Activated T-helper 1 cell treated with Interleukin-2 at 50 U/mL for 16 hours (primary cell): ENCODE results near the gene CDK8.

Experiments used
- DNase-seq: peaks from one replicate; pipeline ENCODE4 v3.0.0-alpha.2; 2020; ENCODE audit warnings: low read depth

Gene CDK8

DNA sequence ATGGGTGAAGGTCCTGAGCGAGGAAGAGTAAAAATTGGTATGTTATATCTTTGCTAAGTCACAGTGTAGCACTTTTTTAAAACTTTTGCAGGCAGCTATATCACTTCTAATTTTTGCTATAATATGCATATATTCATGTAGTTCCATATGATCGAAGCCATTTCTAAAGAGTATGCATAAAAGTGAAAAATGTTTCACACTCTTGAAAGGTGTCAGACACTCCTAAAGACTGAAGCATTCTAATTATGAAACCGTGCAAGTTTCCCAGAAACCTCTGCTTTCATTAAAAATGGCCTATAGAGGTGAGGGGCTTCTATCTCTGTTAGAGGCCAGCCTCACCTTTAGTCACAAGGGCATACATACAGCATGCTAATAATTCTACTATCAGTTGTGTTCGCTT, 128.9 kb downstream of the CDK8 start:
- no peak for DNase-seq

DNA sequence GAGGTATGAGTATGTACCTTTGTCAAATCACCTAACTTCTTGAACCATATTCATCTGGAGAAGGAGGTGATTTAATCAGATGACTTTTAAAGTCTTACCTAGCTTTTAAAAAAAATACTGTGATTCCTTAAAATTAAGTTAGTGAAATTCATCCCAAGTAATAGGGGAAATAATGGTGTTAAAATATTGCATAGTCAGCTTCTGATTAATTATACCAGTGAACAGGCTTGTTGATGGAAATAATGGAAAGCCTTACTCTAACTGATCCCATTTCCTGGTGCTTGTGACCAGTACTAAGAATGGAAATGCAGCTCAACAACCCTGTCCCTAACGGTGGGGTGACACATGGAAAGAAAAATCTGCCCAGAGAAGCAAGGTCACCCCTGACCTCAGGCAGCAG, 130.7 kb downstream of the CDK8 start:
- DNase-seq: no peak

DNA sequence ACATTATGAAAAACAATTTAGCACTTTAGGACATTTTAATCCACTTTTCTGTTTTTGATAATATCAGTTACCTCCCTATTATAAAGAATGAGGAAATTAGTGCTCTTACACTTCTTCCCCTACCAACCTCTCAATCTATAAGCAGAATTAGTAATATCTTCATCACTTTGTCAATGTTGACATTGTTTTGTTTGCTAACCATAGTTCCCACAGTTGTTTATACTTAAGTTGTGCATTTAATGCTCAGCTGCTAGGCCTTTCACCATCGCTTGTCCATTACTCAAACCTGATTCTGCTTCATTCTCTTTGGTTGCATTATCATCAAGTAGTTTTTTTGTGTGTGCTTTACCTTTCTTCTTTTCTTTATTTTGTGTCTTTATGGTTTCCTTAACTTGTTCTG, 132.1 kb downstream of the CDK8 start:
- no peak for DNase-seq

- DNase-seq: no peak
Observed at GRCh38 chr13:26390203-26390602, 136.3 kb downstream of the CDK8 start.

GRCh38 chr13:26400545-26400944, 146.6 kb downstream of the CDK8 start:
- DNase-seq: no peak

- no peak for DNase-seq
Observed at GRCh38 chr13:26401069-26401468, 147.1 kb downstream of the CDK8 start.

- no peak for DNase-seq
Observed at GRCh38 chr13:26401578-26402021, 147.7 kb downstream of the CDK8 start.

DNA sequence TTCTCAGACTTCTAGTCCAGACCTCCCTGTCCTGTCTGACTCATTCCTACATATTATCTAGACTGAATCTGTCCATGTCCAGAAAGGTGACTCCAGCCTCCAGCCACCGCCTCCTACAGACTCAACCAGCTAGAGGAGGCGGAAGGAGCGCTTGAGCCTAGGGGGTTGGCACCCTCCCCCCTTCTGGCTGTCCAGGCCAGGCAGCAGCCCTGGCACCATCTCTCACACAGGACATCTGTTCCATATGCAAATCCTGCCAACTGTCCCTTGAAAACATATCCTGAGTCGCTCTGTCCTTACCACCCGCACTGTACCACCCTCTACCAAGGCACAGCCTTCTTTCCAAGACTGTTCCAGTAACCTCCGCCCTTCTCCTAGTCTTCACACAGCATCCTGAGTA, 152.9 kb downstream of the CDK8 start:
- no peak for DNase-seq

GRCh38 chr13:26411206-26411605, 157.3 kb downstream of the CDK8 start:
- DNase-seq: no peak

DNA sequence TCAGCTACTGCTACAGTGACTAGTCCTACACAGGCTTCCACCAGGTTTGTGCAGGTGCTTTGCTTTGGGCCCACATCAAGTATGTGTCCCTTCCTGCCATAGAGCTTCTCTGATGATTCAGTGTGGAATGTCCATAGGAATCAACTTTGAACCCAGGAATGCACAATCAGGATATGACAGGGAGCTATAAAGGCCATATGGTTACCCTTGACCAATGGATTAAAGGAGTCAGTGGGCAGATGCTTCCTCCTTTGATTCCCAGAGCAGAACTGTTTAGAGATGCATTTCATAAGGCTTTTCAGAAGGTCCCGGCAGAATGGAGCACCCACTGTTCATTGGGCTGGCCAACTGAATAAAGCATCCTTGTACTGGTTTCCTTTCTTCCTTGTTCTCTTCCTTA, 158.3 kb downstream of the CDK8 start:
- DNase-seq: no peak

DNA sequence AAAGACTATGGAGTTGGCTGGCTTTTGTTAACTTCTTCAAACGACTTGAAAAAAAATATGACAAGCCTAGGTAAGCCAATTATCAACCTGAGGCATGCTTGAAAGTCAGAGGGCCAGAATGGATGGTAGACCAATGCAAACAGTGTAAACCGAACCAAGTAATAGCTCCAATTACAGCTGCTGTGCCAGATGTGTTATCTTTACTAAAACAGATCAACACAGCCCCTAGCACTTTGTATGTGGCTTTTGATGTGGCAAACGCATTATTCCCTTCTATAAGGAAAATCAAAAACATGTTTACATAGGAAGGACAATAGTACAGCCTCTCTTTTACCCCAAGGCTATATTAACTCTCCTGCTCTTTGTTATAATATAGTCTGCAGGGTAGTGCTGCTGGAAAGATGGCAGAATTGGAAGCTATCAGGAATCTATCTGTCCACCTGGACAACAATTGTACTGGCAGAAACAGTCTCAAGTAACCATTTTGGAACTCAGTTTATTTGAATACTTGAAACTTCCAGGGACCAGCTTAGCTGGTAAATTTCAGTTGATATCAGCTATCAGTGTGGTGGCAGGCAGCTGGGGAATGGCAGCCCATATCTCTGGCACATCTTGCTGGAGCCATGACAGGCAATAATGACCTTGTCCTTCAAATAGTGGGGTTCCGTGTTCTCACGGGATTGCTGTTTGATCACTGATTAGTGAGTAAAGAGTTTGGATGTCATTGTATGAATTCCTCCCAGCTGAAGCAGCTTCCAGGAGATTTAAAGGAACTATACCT, 159.2 kb downstream of the CDK8 start:
- DNase-seq: no peak

GRCh38 chr13:26420282-26420960, 166.5 kb downstream of the CDK8 start:
- DNase-seq: no peak

- no peak for DNase-seq
Observed at GRCh38 chr13:26422036-26422435, 168.1 kb downstream of the CDK8 start.

DNA sequence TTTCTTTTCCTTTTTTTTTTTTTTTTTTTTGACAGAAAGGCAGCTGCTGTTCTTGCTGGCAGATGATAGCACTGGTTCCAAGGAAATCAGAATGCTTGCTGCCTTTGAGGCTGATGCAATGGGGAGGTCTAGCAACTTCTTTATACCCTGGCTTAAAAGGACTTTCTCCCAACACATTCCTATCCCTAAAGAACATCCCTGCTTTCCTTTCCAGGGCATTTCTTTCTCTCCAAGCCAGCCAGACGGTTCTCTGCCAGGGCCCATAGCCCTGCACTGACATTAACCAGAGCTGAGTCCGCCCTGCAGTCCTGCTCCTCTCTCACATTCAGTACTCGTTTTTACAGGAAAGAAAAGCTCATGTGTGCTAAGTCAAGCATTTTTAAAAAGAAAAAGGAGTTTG, 169.7 kb downstream of the CDK8 start:
- no peak for DNase-seq

DNA sequence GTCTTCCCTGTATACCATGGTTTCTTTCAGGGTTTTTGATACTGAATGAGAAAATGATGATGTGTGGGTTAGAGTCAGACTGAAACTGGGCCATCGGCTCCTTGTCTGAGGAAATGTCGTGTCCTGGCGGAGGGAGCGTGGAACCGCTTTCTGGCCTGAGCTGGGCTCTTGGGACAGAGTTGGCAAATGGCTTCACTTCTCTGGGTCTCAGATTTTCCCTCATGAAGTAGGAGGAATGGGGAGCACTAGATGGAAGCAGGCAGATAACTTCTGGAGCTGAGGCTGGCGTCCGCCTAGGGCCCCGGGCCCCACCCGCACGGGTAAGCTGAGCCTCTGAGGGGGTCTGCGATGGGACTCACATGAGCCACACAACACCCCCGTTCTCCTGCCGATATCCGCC, 170.3 kb downstream of the CDK8 start:
- no peak for DNase-seq

GRCh38 chr13:26425443-26426358, 171.8 kb downstream of the CDK8 start:
- no peak for DNase-seq

- DNase-seq: no peak
Observed at GRCh38 chr13:26433776-26434175, 179.8 kb downstream of the CDK8 start.

GRCh38 chr13:26435171-26435570, 181.2 kb downstream of the CDK8 start:
- DNase-seq: no peak

DNA sequence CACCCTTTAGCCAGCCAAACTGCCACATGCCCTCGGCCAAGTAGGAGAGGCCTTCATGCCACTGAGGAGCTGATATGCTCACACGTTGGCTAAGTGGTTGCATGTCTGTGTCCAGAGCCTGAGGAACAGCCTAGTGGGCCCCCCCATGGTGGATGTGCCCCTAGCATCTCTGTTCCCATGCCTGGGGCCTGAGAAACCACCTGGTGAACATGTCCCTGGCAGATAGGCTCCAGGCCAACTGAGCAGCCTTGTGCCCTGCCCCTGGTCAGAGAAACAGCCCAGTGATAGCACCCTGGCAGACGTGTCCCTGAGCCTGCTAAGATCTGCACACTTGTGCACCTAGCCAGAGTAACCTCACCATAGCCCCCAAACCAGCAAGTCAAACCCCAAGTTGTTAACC, 181.7 kb downstream of the CDK8 start:
- DNase-seq: no peak

- no peak for DNase-seq
Observed at GRCh38 chr13:26436914-26437313, 183.0 kb downstream of the CDK8 start.

DNA sequence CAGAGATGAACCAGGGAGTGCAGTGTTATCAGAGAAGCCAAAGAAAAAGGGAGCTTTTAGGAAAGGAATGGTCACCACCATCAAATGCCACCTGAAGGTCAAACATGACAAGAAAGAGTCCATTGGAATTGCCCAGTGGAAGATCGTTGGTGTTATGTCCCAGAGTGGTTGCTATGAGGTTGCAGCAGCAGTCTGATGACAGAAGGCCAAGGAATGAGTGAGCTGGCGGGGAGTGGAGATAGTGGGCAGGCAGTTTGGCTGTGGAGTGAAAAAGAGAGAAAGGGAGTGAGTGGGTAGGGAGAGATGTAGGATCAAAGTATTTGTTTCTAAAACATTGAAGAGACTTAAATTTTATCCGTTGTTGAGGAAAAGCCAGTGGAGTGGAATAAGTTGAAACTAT, 186.2 kb downstream of the CDK8 start:
- no peak for DNase-seq

DNA sequence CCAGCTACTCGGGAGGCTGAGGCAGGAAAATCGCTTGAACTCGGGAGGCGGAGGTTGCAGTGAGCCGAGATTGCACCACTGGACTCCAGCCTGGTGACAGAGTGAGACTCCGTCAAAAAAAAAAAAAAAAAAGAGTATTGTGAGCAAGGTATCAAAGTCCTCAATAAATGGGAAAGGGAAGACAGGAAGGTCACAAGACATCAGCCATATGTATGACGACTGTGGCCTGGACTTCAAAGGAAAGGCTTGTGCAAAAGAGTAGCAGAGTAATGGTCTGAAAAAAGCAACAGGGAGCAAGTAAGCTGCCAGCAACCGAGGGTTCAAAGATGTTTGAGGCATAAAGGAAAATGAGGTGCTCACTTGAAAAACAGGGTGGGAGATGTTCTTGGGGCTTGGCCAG, 187.5 kb downstream of the CDK8 start:
- no peak for DNase-seq

- no peak for DNase-seq
Observed at GRCh38 chr13:26442541-26442940, 188.6 kb downstream of the CDK8 start.
